Right lobe of liver (tissue), 6 donors: Measurements from ENCODE around the gene CUL7. TPM values are rescaled to one million over a fixed set of nuclear protein-coding genes. Genes with fewer than 3 reads are reported as not detected.

Experiments
- ATAC-seq, 4 donors: fragments of 200-7000 bp; cut with Tn5 transposase; one replicate each; pipeline ENCODE4 v1.9.1; 2020; ENCODE audit warnings: mild to moderate bottlenecking in 4 of 4, moderate library complexity in 4 of 4
- DNase-seq, 3 donors: peaks; one replicate each; pipeline ENCODE4 v3.0.0-alpha.2; 2020
- H3K27ac ChIP-seq, 3 donors: fragments of 200-600 bp; one replicate each; pipeline ENCODE4 v1.8.0; 2022
- H3K27me3 ChIP-seq, 2 donors: fragments of 200-600 bp; one replicate each; pipeline ENCODE4 v1.8.0; 2022
- H3K36me3 ChIP-seq, 4 donors: fragments of 200-600 bp; sonication (generic) in 1 of 4; one replicate each; pipeline versions ENCODE4 v1.5.1 to v1.8.0; 2017 to 2022; ENCODE audit warnings: control low read depth in 1 of 4
- H3K4me1 ChIP-seq, 4 donors: fragments of 200-600 bp; sonication (generic) in 1 of 4; one replicate each; pipeline versions ENCODE4 v1.5.1 to v1.8.0; 2017 to 2022; ENCODE audit warnings: control low read depth in 1 of 4
- H3K4me3 ChIP-seq, 3 donors: fragments of 200-600 bp; one replicate each; pipeline ENCODE4 v1.8.0; 2022
- H3K9me3 ChIP-seq, 4 donors: fragments of 200-600 bp; sonication (generic) in 1 of 4; one replicate each; pipeline versions ENCODE4 v1.5.1 to v1.8.0; 2017 to 2022; ENCODE audit warnings: control low read depth in 1 of 4
- CTCF ChIP-seq, 4 donors: fragments of 200-600 bp in 3 of 4; fragments of 450-650 bp in 1 of 4; IDR thresholded peaks; one replicate each; pipeline versions ENCODE4 v1.5.1 to v1.8.0; 2016 to 2022; ENCODE audit warnings: antibody characterized with exemption in 4 of 4, mild to moderate bottlenecking in 2 of 4
- POLR2A ChIP-seq: fragments of 450-650 bp; IDR thresholded peaks from one replicate; pipeline ENCODE4 v1.6.1; 2017; ENCODE audit warnings: antibody characterized with exemption, mild to moderate bottlenecking
- WGBS: methylation state at CpG from one replicate; pipeline ENCODE4 v1.1.6; 2018; ENCODE audit warnings: low coverage, low lambda C conversion rate; ENCODE audit not compliant: insufficient coverage; ENCODE audit errors: missing lambda C conversion rate; 5-methylcytosine and 5-hydroxymethylcytosine counted together
- intact Hi-C, 2 donors: fragments of 100-400 bp; cut with DNase I; formaldehyde crosslinking; loops; one replicate each; pipeline versions ENCODE4 v1.11.2 to v1.14.1; 2022
- total RNA-seq, 6 experiments: library from RNA; depleted of rRNA in 2 of 6; stranded (reverse); fragments of >200 nt in 2 of 6; fragmentation: NEBNext Ultra II Directional in 3 of 6; extraction: Animal tissue kit (Norgen Biotek cat#: 25700) in 3 of 6; gene quantifications; one replicate each; pipeline versions ENCODE4 v1.1.0 to v1.2.4, GENCODE V29; 2016 to 2023
- donor health status: DM: no; HTN: yes; CAD: no.
- donor health status: DM: no; HTN: no; CAD: no.
- donor health status: DM: no; HTN: no; CAD: no.
- donor health status: DM: no; HTN: yes; CAD: no.
- donor health status: DM: no; HTN: yes; CAD: no.

CUL7 gene
- total RNA-seq, 6 experiments from 2014 or later = 6.5 to 12.7 (median 8.8) TPM

GRCh38 chr6:43076464-43077332, 23.0 kb upstream of the CUL7 start:
- 31% methylated on average over 33 of the region's 72 CpGs for WGBS
- DNase-seq = no peak
- peak in 2 of 4 donors; percentile 12 to 18 for ATAC-seq
- intact Hi-C loops = no loop called here
- Histone ChIP-seq H3K9me3 (no peaks in the 10 kb centered on the region), H3K36me3 (peaks cover 0 to 24% (median 9%) of the 10 kb centered on the region in 4 donors), H3K4me3 (peak overlapping the region; percentile 32 to 47 (median 38)), H3K27me3 (no peaks in the 10 kb centered on the region), H3K4me1 (peaks cover 0 to 5% (median under 1%) of the 10 kb centered on the region in 4 donors), H3K27ac (no peak overlapping the region)
- no peak for TF ChIP-seq POLR2A
- no peak for TF ChIP-seq CTCF (IDR thresholded peaks at IDR 0.05)

GRCh38 chr6:43075670-43076463, 22.2 kb upstream of the CUL7 start, which contains the start of gene PTK7:
TSS of gene PTK7 (plus strand) at chr6:43076314. CDS start at chr6:43076489, 175 bp downstream.
- Histone ChIP-seq H3K27me3 (no peaks in the 10 kb centered on the region), H3K36me3 (peaks cover 0 to 32% (median 12%) of the 10 kb centered on the region in 4 donors), H3K9me3 (no peaks in the 10 kb centered on the region), H3K4me1 (peaks cover 0 to 5% (median under 1%) of the 10 kb centered on the region in 4 donors), H3K4me3 (peak within 1 kb of the TSS; percentile 32 to 47 (median 38)), H3K27ac (no peak within 1 kb of the TSS)
- ATAC-seq = peak; percentile 35 to 49 (median 37)
- 44% methylated on average over 4 of the region's 60 CpGs for WGBS
- TF ChIP-seq POLR2A = no peak
- intact Hi-C loops = no loop called here
- peak in 1 of 3 donors; percentile 28 for DNase-seq

GRCh38 chr6:43074847-43075669, 21.4 kb upstream of the CUL7 start:
- no peak for DNase-seq

GRCh38 chr6:43070028-43070632, 16.5 kb upstream of the CUL7 start:
- intact Hi-C loops = no loop called here
- no peak for TF ChIP-seq POLR2A
- TF ChIP-seq CTCF (IDR thresholded peaks at IDR 0.05) = peak in 3 of 4 donors; percentile 17 to 35 (median 33)
- Histone ChIP-seq H3K4me1 (no peaks in the 10 kb centered on the region), H3K4me3 (no peak overlapping the region), H3K27ac (no peak overlapping the region), H3K9me3 (no peaks in the 10 kb centered on the region), H3K36me3 (peaks cover 0 to 63% (median 24%) of the 10 kb centered on the region in 4 donors), H3K27me3 (no peaks in the 10 kb centered on the region)
- WGBS = 52% methylated on average over 4 of the region's 6 CpGs
- DNase-seq (no peak), ATAC-seq (peak in 3 of 4 donors; percentile 37 to 51 (median 46))

More at GRCh38 chr6:43074847-43075669, 21.4 kb upstream of the CUL7 start:
- 69% methylated on average over 2 of the region's 6 CpGs for WGBS
- Histone ChIP-seq H3K27ac (no peak overlapping the region), H3K9me3 (no peaks in the 10 kb centered on the region), H3K27me3 (no peaks in the 10 kb centered on the region), H3K4me3 (no peak overlapping the region), H3K4me1 (peaks cover 0 to 5% (median under 1%) of the 10 kb centered on the region in 4 donors), H3K36me3 (peaks cover 0 to 40% (median 12%) of the 10 kb centered on the region in 4 donors)
- intact Hi-C loops = no loop called here
- TF ChIP-seq POLR2A (no peak), CTCF (IDR thresholded peaks at IDR 0.05) (no peak)
- peak in 1 of 4 donors; percentile 4 for ATAC-seq
